Spleen (tissue), 11 donors: ENCODE results near the gene DDOST. TPM values are rescaled to one million over a fixed set of nuclear protein-coding genes. Genes with fewer than 3 reads are reported as not detected.

Experiments used
- DNase-seq: peaks from one replicate; pipeline ENCODE4 v3.0.0-alpha.2; 2020
- H3K27ac ChIP-seq, 8 donors: fragments of 200-600 bp; sonication (generic) in 7 of 8; 1 replicate in 4 of 8; 2 replicates in 4 of 8; pipeline versions ENCODE4 v1.5.0 to v1.8.0; 2016 to 2021; ENCODE audit warnings: inconsistent platforms in 4 of 8, mild to moderate bottlenecking in 4 of 8, moderate library complexity in 1 of 8
- H3K27me3 ChIP-seq, 7 donors: fragments of 200-600 bp; sonication (generic) in 6 of 7; replicated peaks in 1 of 7; 1 replicate in 4 of 7; 2 replicates in 3 of 7; pipeline versions ENCODE4 v1.5.0 to v1.8.0; 2016 to 2021; ENCODE audit warnings: inconsistent platforms in 3 of 7, mild to moderate bottlenecking in 1 of 7
- H3K36me3 ChIP-seq, 6 donors: fragments of 200-600 bp; sonication (generic) in 5 of 6; 1 replicate in 4 of 6; 2 replicates in 2 of 6; pipeline versions ENCODE4 v1.5.0 to v1.8.0; 2016 to 2021; ENCODE audit warnings: inconsistent platforms in 2 of 6
- H3K4me1 ChIP-seq, 6 donors: fragments of 200-600 bp; sonication (generic) in 5 of 6; 1 replicate in 3 of 6; 2 replicates in 3 of 6; pipeline versions ENCODE4 v1.5.0 to v1.8.0; 2016 to 2021; ENCODE audit warnings: inconsistent platforms in 3 of 6
- H3K4me3 ChIP-seq, 8 donors: fragments of 200-600 bp; sonication (generic) in 7 of 8; 1 replicate in 4 of 8; 2 replicates in 4 of 8; pipeline versions ENCODE4 v1.5.0 to v1.8.0; 2016 to 2021; ENCODE audit warnings: inconsistent platforms in 4 of 8, mild to moderate bottlenecking in 4 of 8, moderate library complexity in 2 of 8
- H3K9me3 ChIP-seq, 8 donors: fragments of 200-600 bp; sonication (generic) in 7 of 8; 1 replicate in 4 of 8; 2 replicates in 4 of 8; pipeline versions ENCODE4 v1.5.0 to v1.8.0; 2016 to 2021; ENCODE audit warnings: inconsistent platforms in 4 of 8
- POLR2A ChIP-seq, 3 donors: fragments of 450-650 bp; IDR thresholded peaks; one replicate each; pipeline ENCODE4 v1.5.1; 2017; ENCODE audit warnings: antibody characterized with exemption in 3 of 3, mild to moderate bottlenecking in 1 of 3
- POLR2AphosphoS5 ChIP-seq, 3 donors: sonication (generic); formaldehyde crosslinking; IDR thresholded peaks; one replicate each; pipeline ENCODE4 v1.5.1; 2017; ENCODE audit warnings: antibody characterized with exemption in 3 of 3
- WGBS, 5 donors: extraction: QIAGEN DNeasy Blood & Tissue Kit in 3 of 5; methylation state at CpG; one replicate each; pipeline versions ENCODE4 v1.1.5 to v1.1.7; 2013 to 2018; 5-methylcytosine and 5-hydroxymethylcytosine counted together
- intact Hi-C: fragments of 100-400 bp; cut with DNase I; formaldehyde crosslinking; loops from one replicate; pipeline ENCODE4 v1.15.0; 2023; ENCODE audit warnings: low total_unique reads
- polyA plus RNA-seq, 3 donors: library from polyadenylated mRNA; stranded (reverse); fragments of 200-250 nt; gene quantifications; one replicate each; pipeline ENCODE4 v1.2.1, GENCODE V29; 2013
- total RNA-seq, 7 donors: library from RNA; depleted of rRNA in 3 of 7; stranded (reverse); fragments of >200 nt in 3 of 7; fragmentation: NEBNext Ultra II Directional in 4 of 7; extraction: Animal tissue kit (Norgen Biotek cat#: 25700) in 4 of 7; gene quantifications; one replicate each; pipeline versions ENCODE4 v1.1.0 to v1.2.1, GENCODE V29; 2016 to 2021
- TF ChIP-seq, protein P1 (sequence below), 11 experiments: fragments of 200-600 bp in 7 of 11; fragments of 450-650 bp in 4 of 11; sonication (generic) in 4 of 11; IDR thresholded peaks in 8 of 11; conservative IDR thresholded peaks in 3 of 11; 1 replicate in 7 of 11; 2 replicates in 4 of 11; pipeline versions ENCODE4 v1.4.0 to v1.8.0; 2016 to 2021; ENCODE audit warnings: antibody characterized with exemption in 11 of 11, inconsistent platforms in 4 of 11, mild to moderate bottlenecking in 1 of 11
- donor health status: healthy with polysubstance abuse.
- donor health status: DM: no; HTN: no; CAD: no; lungs with moderate emphysema.
- donor health status: DM: no; HTN: no; CAD: no.
- donor health status: Bipolar disorder and iron deficiency.
- donor health status: healthy.
- donor health status: DM: no; HTN: no; CAD: no.
- donor health status: DM: yes; HTN: yes; CAD: no.

The DDOST gene
- total and polyA plus RNA-seq, 10 donors = 107 to 194 (median 147) TPM

- Histone ChIP-seq H3K27me3 (no peaks in the 10 kb centered on the region), H3K4me3 (no peak overlapping the region), H3K4me1 (peaks cover 0 to 7% (median 1%) of the 10 kb centered on the region in 6 donors), H3K27ac (no peak overlapping the region), H3K9me3 (no peaks in the 10 kb centered on the region), H3K36me3 (peaks cover 0 to 48% (median 0%) of the 10 kb centered on the region in 6 donors)
- WGBS, 5 donors = 77 to 100% (median 84%) methylated on average over 1 of the region's 1 CpG
- DNase-seq = no peak
- intact Hi-C loops = no loop called here
- TF ChIP-seq, protein P1, sequence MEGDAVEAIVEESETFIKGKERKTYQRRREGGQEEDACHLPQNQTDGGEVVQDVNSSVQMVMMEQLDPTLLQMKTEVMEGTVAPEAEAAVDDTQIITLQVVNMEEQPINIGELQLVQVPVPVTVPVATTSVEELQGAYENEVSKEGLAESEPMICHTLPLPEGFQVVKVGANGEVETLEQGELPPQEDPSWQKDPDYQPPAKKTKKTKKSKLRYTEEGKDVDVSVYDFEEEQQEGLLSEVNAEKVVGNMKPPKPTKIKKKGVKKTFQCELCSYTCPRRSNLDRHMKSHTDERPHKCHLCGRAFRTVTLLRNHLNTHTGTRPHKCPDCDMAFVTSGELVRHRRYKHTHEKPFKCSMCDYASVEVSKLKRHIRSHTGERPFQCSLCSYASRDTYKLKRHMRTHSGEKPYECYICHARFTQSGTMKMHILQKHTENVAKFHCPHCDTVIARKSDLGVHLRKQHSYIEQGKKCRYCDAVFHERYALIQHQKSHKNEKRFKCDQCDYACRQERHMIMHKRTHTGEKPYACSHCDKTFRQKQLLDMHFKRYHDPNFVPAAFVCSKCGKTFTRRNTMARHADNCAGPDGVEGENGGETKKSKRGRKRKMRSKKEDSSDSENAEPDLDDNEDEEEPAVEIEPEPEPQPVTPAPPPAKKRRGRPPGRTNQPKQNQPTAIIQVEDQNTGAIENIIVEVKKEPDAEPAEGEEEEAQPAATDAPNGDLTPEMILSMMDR (IDR thresholded peaks at IDR 0.05 in 8 of 11, conservative IDR thresholded peaks at IDR 0.05 in 3 of 11) = no peak
- TF ChIP-seq POLR2A (IDR thresholded peaks at IDR 0.05) (no peak), POLR2AphosphoS5 (IDR thresholded peaks at IDR 0.05) (no peak)
These were observed 41.2 kb downstream of the DDOST start for GRCh38 chr1:20619999-20620398.

- Histone ChIP-seq H3K4me3 (no peak overlapping the region), H3K4me1 (peaks cover 0 to 7% (median 1%) of the 10 kb centered on the region in 6 donors), H3K36me3 (peaks cover 0 to 58% (median 0%) of the 10 kb centered on the region in 6 donors), H3K9me3 (no peaks in the 10 kb centered on the region), H3K27me3 (no peaks in the 10 kb centered on the region), H3K27ac (no peak overlapping the region)
- DNase-seq = no peak
- TF ChIP-seq POLR2A (IDR thresholded peaks at IDR 0.05) = no peak
- intact Hi-C loops = no loop called here
- WGBS, 5 donors = 35 to 69% (median 45%) methylated on average over 4 of the region's 4 CpGs
These were observed 42.6 kb downstream of the DDOST start for GRCh38 chr1:20618550-20618949.

DNA sequence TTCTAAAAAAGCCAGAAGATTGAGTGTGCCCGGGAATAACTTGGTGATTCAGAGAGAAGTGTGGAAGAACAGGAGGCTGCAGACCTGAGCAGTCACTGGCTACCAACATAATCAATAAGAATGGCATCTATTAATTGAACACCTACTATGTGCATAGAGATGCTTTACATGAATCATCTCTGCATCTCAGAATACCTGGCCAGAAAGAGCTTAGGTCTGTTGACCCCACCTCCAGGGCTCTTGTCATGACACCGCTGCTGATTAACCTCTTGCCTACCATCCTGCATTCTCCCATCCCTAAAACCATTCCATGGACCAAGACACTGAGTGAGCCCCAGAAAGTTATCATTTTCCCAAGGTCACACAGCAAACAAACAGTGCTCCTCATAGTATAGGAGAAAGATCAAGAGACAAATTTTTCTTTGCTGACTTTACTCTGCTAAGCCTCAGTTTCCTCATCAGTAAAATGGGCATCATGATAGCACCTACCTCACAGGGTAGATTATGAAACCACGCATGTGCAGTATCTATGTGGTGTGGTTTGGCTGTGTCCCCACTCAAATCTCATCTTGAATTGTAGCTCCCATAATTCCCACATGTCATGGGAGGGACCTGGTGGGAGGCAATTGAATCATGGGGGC lies 44.2 kb downstream of the DDOST start:
- DNase-seq = no peak
- no peaks in the 10 kb centered on the region for H3K27me3 ChIP-seq
- no peaks in the 10 kb centered on the region for H3K9me3 ChIP-seq
- H3K36me3 ChIP-seq = peaks cover 0 to 73% (median 0%) of the 10 kb centered on the region in 6 donors
- no peak overlapping the region for H3K27ac ChIP-seq
- intact Hi-C loops = no loop called here
- peaks cover 0 to 7% (median 1%) of the 10 kb centered on the region in 6 donors for H3K4me1 ChIP-seq
- TF ChIP-seq POLR2A (IDR thresholded peaks at IDR 0.05) (no peak), POLR2AphosphoS5 (IDR thresholded peaks at IDR 0.05) (no peak)
- TF ChIP-seq, protein P1 (IDR thresholded peaks at IDR 0.05 in 8 of 11, conservative IDR thresholded peaks at IDR 0.05 in 3 of 11) = no peak
- no peak overlapping the region for H3K4me3 ChIP-seq
- 71 to 82% (median 75%) methylated on average over 3 of the region's 3 CpGs for WGBS, 5 donors

DNA sequence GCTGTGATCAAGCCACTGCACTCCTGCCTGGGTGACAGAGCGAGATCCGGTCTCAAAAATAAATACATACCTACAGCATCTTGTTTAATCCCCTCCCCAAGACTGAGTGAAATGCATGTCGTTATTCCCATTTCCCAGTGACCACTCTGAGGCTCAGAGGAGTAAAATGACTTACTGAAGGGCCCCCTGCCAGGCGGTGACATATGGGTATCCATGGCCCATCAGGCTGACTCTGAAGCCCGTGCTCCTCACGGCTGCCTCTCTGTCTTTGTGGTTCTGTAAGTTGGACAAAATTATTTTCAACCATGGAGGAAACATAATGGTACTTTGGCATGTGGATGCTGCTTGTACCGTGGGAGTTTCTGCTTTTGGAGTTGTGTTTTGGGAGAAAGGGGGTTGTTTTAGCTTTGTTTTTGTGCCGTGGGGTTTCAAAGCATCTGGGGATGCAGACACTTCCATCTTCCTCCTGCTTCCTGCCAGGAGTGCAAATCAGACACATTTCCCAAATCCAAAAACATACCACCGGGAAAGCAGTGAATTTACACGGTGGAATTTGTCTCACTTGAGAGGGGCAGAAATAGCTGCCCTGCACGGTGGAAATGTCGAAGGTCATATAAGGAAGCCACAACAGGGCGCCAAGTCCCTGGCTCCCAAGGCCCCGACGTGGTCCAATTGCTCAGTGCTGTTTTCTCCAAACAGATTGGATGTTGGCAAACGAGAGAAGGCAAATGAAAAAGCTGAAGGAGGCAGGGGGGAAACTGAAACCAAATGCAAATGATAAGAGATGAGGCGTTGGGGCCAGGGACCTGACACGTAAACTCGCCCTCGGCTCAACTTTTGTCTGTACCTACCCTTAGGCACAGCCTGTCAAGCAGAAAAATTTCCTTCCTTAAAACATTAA lies 45.0 kb downstream of the DDOST start:
- Histone ChIP-seq H3K4me3 (no peak overlapping the region), H3K27ac (no peak overlapping the region), H3K27me3 (no peaks in the 10 kb centered on the region), H3K36me3 (peaks cover 0 to 80% (median 0%) of the 10 kb centered on the region in 6 donors), H3K9me3 (no peaks in the 10 kb centered on the region), H3K4me1 (peaks cover 0 to 7% (median 1%) of the 10 kb centered on the region in 6 donors)
- WGBS, 5 donors = 55 to 66% (median 61%) methylated on average over 20 of the region's 20 CpGs
- intact Hi-C loops = no loop called here
- no peak for DNase-seq
- TF ChIP-seq POLR2A (IDR thresholded peaks at IDR 0.05) = no peak
- no peak for TF ChIP-seq POLR2AphosphoS5 (IDR thresholded peaks at IDR 0.05)
- TF ChIP-seq, protein P1 (IDR thresholded peaks at IDR 0.05 in 8 of 11, conservative IDR thresholded peaks at IDR 0.05 in 3 of 11) = no peak
